ENCODE data around the gene PARD6G.

- no peak for TF ChIP-seq CTCF (IDR thresholded peaks at IDR 0.05)
- no peak for TF ChIP-seq POLR2A (IDR thresholded peaks at IDR 0.05)
- TF ChIP-seq EP300 (IDR thresholded peaks at IDR 0.05; ENCODE audit: low read depth): no peak
- TF ChIP-seq POLR2AphosphoS5 (IDR thresholded peaks at IDR 0.05): no peak
Observed at GRCh38 chr18:80202264-80202998, 44.9 kb downstream of the PARD6G start.
